K562 (cell line): ENCODE measurements around the gene ADRB1. TPM values are rescaled to one million over a fixed set of nuclear protein-coding genes. Genes with fewer than 3 reads are reported as not detected.

Source experiments
- ATAC-seq: fragments of 200-7000 bp; cut with Tn5 transposase; 3 replicates; pipeline ENCODE4 v1.9.1; 2020; ENCODE audit warnings: moderate library complexity
- BruUV-seq: library from RNA; stranded (reverse); fragments of 400-500 nt; replicated peaks from 2 replicates; lab custom pipeline; 2021; lab: Mats Ljungman, UMichigan
- CTCF ChIA-PET: fragments of 300-600 bp; formaldehyde crosslinking; extraction: SDS; loops from one replicate; lab custom pipeline; 2021; ENCODE audit warnings: low intra/inter-chr PET ratio; lab: Yijun Ruan, JAX
- POLR2A ChIA-PET: fragments of 300-600, 350-650 bp; sonication (Branson Sonifier 250); formaldehyde crosslinking; extraction: SDS; loops from one replicate; lab custom pipeline; 2021; ENCODE audit warnings: antibody characterized with exemption, inconsistent platforms; lab: Yijun Ruan, JAX
- DNase-seq, 4 experiments: peaks; one replicate each; pipeline versions ENCODE4 v3.0.0 to v3.0.0-alpha.2; 2011 to 2018; ENCODE audit warnings: low spot score in 3 of 4, mixed read lengths in 3 of 4; ENCODE audit errors: extremely low read depth in 1 of 4
- FAIRE-seq: peaks from 2 replicates; lab custom pipeline; 2011; peaks lifted over from hg19 to GRCh38; lab: Jason Lieb, UNC
- H2AFZ ChIP-seq: 2 replicates; pipeline ENCODE4 v1.6.0; 2011; ENCODE audit warnings: low read depth, low read length, control low read depth, inconsistent platforms
- H3K27ac ChIP-seq: fragments of 200-600 bp; 3 replicates; pipeline ENCODE4 v1.8.0; 2011; ENCODE audit warnings: low read depth, mild to moderate bottlenecking, control low read depth, inconsistent platforms, low read length, moderate library complexity, mixed read lengths; ENCODE audit errors: extremely low read depth
- H3K27me3 ChIP-seq, 2 experiments: fragments of 300-600 bp in 1 of 2; 2 replicates in 1 of 2; 3 replicates in 1 of 2; pipeline versions ENCODE4 v1.6.0 to v1.8.0; 2011; ENCODE audit warnings: inconsistent platforms in 2 of 2, low read length in 2 of 2, mild to moderate bottlenecking in 1 of 2, mixed read lengths in 1 of 2, moderate library complexity in 1 of 2; ENCODE audit not compliant: control insufficient read depth in 2 of 2, insufficient read depth in 2 of 2
- H3K36me3 ChIP-seq: fragments of 300-600 bp; 3 replicates; pipeline ENCODE4 v1.8.0; 2011; ENCODE audit warnings: mild to moderate bottlenecking, low read length, inconsistent platforms; ENCODE audit not compliant: control insufficient read depth, insufficient read depth
- H3K4me1 ChIP-seq, 2 experiments: fragments of 200-600 bp in 1 of 2; replicated peaks in 1 of 2; 2 replicates in 1 of 2; 3 replicates in 1 of 2; pipeline versions ENCODE4 v1.5.1 to v1.8.0; 2011; ENCODE audit warnings: inconsistent platforms in 2 of 2, low read length in 2 of 2, mild to moderate bottlenecking in 1 of 2, mixed read lengths in 1 of 2, moderate library complexity in 1 of 2; ENCODE audit not compliant: control insufficient read depth in 2 of 2, insufficient read depth in 2 of 2
- H3K4me2 ChIP-seq: 2 replicates; pipeline ENCODE4 v1.6.1; 2011; ENCODE audit warnings: low read length, control low read depth, inconsistent platforms, mixed read lengths; ENCODE audit not compliant: insufficient read depth
- H3K4me3 ChIP-seq: fragments of 200-600 bp; sonication (generic), shearing (Covaris generic); 2 replicates; pipeline ENCODE4 v1.5.1; 2016; ENCODE audit warnings: control low read depth, inconsistent platforms
- H3K79me2 ChIP-seq: fragments of 200-600 bp; 3 replicates; pipeline ENCODE4 v1.8.0; 2011; ENCODE audit warnings: low read length, inconsistent platforms; ENCODE audit not compliant: control insufficient read depth, insufficient read depth
- H3K9ac ChIP-seq, 2 experiments: 2 replicates each; pipeline versions ENCODE4 v1.6.0 to v1.6.1; 2011; ENCODE audit warnings: low read depth in 2 of 2, low read length in 2 of 2, control low read depth in 1 of 2, inconsistent platforms in 1 of 2, mild to moderate bottlenecking in 1 of 2, mixed read lengths in 1 of 2; ENCODE audit not compliant: insufficient read depth in 1 of 2
- H3K9me1 ChIP-seq: one replicate; pipeline ENCODE4 v1.6.0; 2011; ENCODE audit warnings: inconsistent platforms, mild to moderate bottlenecking, low read length, moderate library complexity; ENCODE audit not compliant: control insufficient read depth, insufficient read depth
- H3K9me3 ChIP-seq: replicated peaks from 2 replicates; pipeline ENCODE4 v1.5.1; 2011; ENCODE audit warnings: low read depth, low read length, inconsistent platforms; ENCODE audit not compliant: control insufficient read depth, insufficient read depth
- H4K20me1 ChIP-seq: replicated peaks from 2 replicates; pipeline ENCODE4 v1.6.1; 2011; ENCODE audit warnings: low read length, inconsistent platforms, mixed read lengths; ENCODE audit not compliant: control insufficient read depth, insufficient read depth
- CBX8 ChIP-seq: fragments of 200-600 bp; sonication (generic); IDR thresholded peaks from 2 replicates; pipeline ENCODE4 v1.6.1; 2012; ENCODE audit warnings: borderline replicate concordance, mixed run types, low read depth, mild to moderate bottlenecking, moderate library complexity, mixed read lengths, low read length, control low read depth, inconsistent platforms; ENCODE audit not compliant: poor library complexity, severe bottlenecking; ENCODE audit errors: extremely low read depth
- CEBPB ChIP-seq: fragments of 450-650 bp; IDR thresholded peaks from 2 replicates; pipeline ENCODE4 v1.6.1; 2016; ENCODE audit warnings: missing genetic modification characterization, missing compliant biosample characterization
- CHAMP1 ChIP-seq: fragments of 450-650 bp; IDR thresholded peaks from 2 replicates; pipeline ENCODE4 v1.6.1; 2016; ENCODE audit warnings: mild to moderate bottlenecking
- EZH2 ChIP-seq: IDR thresholded peaks from 2 replicates; pipeline ENCODE4 v1.6.1; 2012; ENCODE audit warnings: low read depth, mild to moderate bottlenecking, inconsistent platforms, low read length, borderline replicate concordance
- HINFP ChIP-seq: fragments of 450-650 bp; conservative IDR thresholded peaks from 2 replicates; pipeline ENCODE4 v1.6.1; 2016; ENCODE audit warnings: missing genetic modification characterization, low read depth, mild to moderate bottlenecking, control low read depth, missing compliant biosample characterization
- PCBP2 ChIP-seq: fragments of 200-400 bp; formaldehyde crosslinking; IDR thresholded peaks from 2 replicates; pipeline ENCODE4 v1.6.1; 2018; ENCODE audit warnings: low read length, low read depth, mild to moderate bottlenecking, moderate library complexity; ENCODE audit not compliant: poor library complexity, severe bottlenecking
- RFX1 ChIP-seq: fragments of 450-650 bp; IDR thresholded peaks from 2 replicates; pipeline ENCODE4 v1.6.1; 2016; ENCODE audit warnings: mild to moderate bottlenecking, moderate library complexity
- SRF ChIP-seq, 2 experiments: fragments of 250-450, 450-650 bp in 1 of 2; sonication (Bioruptor Pico) in 1 of 2; sonication (generic) in 1 of 2; formaldehyde crosslinking; IDR thresholded peaks; 2 replicates each; pipeline versions ENCODE4 v1.5.0 to v1.5.1; 2020 to 2022; ENCODE audit warnings: mild to moderate bottlenecking in 1 of 2, missing genetic modification reagents in 1 of 2
- ZC3H8 ChIP-seq: fragments of 450-650 bp; IDR thresholded peaks from 2 replicates; pipeline ENCODE4 v1.6.1; 2017
- ZNF395 ChIP-seq: fragments of 200-800 bp; sonication (Bioruptor generic); IDR thresholded peaks from 2 replicates; pipeline ENCODE4 v1.6.1; 2017; ENCODE audit warnings: missing genetic modification characterization, missing compliant biosample characterization
- WGBS: fragments of 100-300 bp; shearing (Covaris generic); methylation state at CpG from one replicate; pipeline ENCODE4 v1.1.6; 2016; ENCODE audit warnings: low coverage, mixed read lengths; ENCODE audit not compliant: insufficient coverage; ENCODE audit errors: missing lambda C conversion rate; 5-methylcytosine and 5-hydroxymethylcytosine counted together
- in situ Hi-C: fragments of 300-500 bp; cut with MboI; formaldehyde crosslinking; loops from 4 replicates; pipeline ENCODE4 v1.15.0; 2018; ENCODE audit warnings: inconsistent platforms, mixed read lengths
- intact Hi-C: fragments of 100-400 bp; cut with micrococcal nuclease; formaldehyde crosslinking; loops from 2 replicates; pipeline ENCODE4 v1.14.2; 2022
- polyA plus RNA-seq, 8 experiments: library from polyadenylated mRNA; depleted of rRNA in 4 of 8; stranded (reverse) in 5 of 8; unstranded in 3 of 8; fragments of >200 nt; fragmentation: Nextera tagmentation in 2 of 8; fragmentation: Illumina TruSeq in 1 of 8; extraction: Ambion mirVana in 2 of 8; extraction: Trizol in 1 of 8; gene quantifications; 2 replicates each; pipeline versions ENCODE4 v1.2.1 to v1.2.3, GENCODE V29; 2011 to 2014; ENCODE audit warnings: inconsistent platforms in 1 of 8, missing spikeins in 1 of 8
- total RNA-seq, 7 experiments: library from RNA; depleted of rRNA in 6 of 7; stranded (reverse); fragments of >200 nt in 6 of 7; fragmentation: Illumina TruSeq in 2 of 7; extraction: Trizol in 2 of 7; gene quantifications; 2 replicates each; pipeline versions ENCODE4 v1.2.1 to v1.2.3, GENCODE V29; 2011 to 2021; ENCODE audit warnings: low replicate concordance in 1 of 7

ADRB1 gene
- total and polyA plus RNA-seq, 9 of the 15 experiments (the other 6 are each of a cell fraction or from before 2014, with no cell fraction given), result 0.07 to 0.11 (median 0.09) TPM; not detected in 6

- Histone ChIP-seq H3K36me3 (no peaks in the 10 kb centered on the region), H3K27ac (no peak overlapping the region), H3K9ac (no peak overlapping the region), H3K4me1 (no peaks in the 10 kb centered on the region), H3K4me2 (no peak overlapping the region), H3K79me2 (no peaks in the 10 kb centered on the region), H4K20me1 (no peaks in the 10 kb centered on the region), H3K9me1 (no peaks in the 10 kb centered on the region), H3K27me3 (peaks cover 2 to 15% of the 10 kb centered on the region in 2 experiments; a peak in 2 of 5 replicates), H3K4me3 (no peak overlapping the region), H2AFZ (no peak overlapping the region), H3K9me3 (no peaks in the 10 kb centered on the region)
- ATAC-seq (no peak), DNase-seq (no peak), FAIRE-seq (no peak)
- in situ Hi-C loops, result no loop called here
- ChIA-PET POLR2A (no interaction called here), CTCF (no interaction called here)
- no peak for TF ChIP-seq SRF (CRISPR knock-in tag; IDR thresholded peaks at IDR 0.05)
- intact Hi-C loops, result no loop called here
- BruUV-seq, result no TSS peak
Measured at GRCh38 chr10:114059561-114059960, 15.9 kb downstream of the ADRB1 start.

GRCh38 chr10:114060456-114060855 lies 16.8 kb downstream of the ADRB1 start:
- ATAC-seq (no peak), FAIRE-seq (no peak), DNase-seq (no peak)
- H3K27me3 ChIP-seq, result peaks cover 4 to 15% of the 10 kb centered on the region in 2 experiments; a peak in 3 of 5 replicates
- H3K9me1 ChIP-seq, result no peaks in the 10 kb centered on the region
- WGBS, result 0% methylated on average over 2 of the region's 2 CpGs
- in situ Hi-C loops (no loop called here), intact Hi-C loops (no loop called here)
- no TSS peak for BruUV-seq
- no peak overlapping the region for H3K27ac ChIP-seq
- CTCF ChIA-PET, result no interaction called here
- no peaks in the 10 kb centered on the region for H3K4me1 ChIP-seq
- no peaks in the 10 kb centered on the region for H3K36me3 ChIP-seq
- H4K20me1 ChIP-seq, result no peaks in the 10 kb centered on the region
- POLR2A ChIA-PET, result interaction anchor here (0.6 kb wide), 1 partner anchor 273 kb away, joined by 3 read pairs; no protein-coding TSS in a partner anchor
- H3K79me2 ChIP-seq, result no peaks in the 10 kb centered on the region
- H2AFZ ChIP-seq, result no peak overlapping the region
- no peaks in the 10 kb centered on the region for H3K9me3 ChIP-seq
- H3K9ac ChIP-seq, result no peak overlapping the region
- H3K4me3 ChIP-seq, result no peak overlapping the region
- H3K4me2 ChIP-seq, result no peak overlapping the region
- TF ChIP-seq ZC3H8 (no peak), ZNF395 (CRISPR knock-in tag) (no peak), PCBP2 (no peak), HINFP (tag) (no peak), CBX8 (no peak), CHAMP1 (no peak), CEBPB (tag) (peak; percentile 51), RFX1 (no peak), EZH2 (no peak)
